Mesenchymal stem cell (in vitro differentiated cells and primary cell): ENCODE data around the gene TESPA1.
"Not testable (repeated sequence)": the region's sequence is repeated elsewhere in the genome, so short reads cannot be mapped to it uniquely, and the experiment has no call there.

Experiments
- DNase-seq: peaks from one replicate; pipeline ENCODE4 v3.0.0-alpha.2; 2013
- H2AFZ ChIP-seq: one replicate; pipeline ENCODE4 v1.6.1; 2013; ENCODE audit warnings: low read depth, mild to moderate bottlenecking, control low read depth, inconsistent platforms, low read length, moderate library complexity
- H2AK5ac ChIP-seq: 2 replicates; pipeline ENCODE4 v1.6.1; 2013; ENCODE audit warnings: low read length, moderate library complexity, mild to moderate bottlenecking, inconsistent platforms; ENCODE audit not compliant: severe bottlenecking
- H2BK120ac ChIP-seq: one replicate; pipeline ENCODE4 v1.6.1; 2013; ENCODE audit warnings: low read depth, mild to moderate bottlenecking, inconsistent platforms, low read length, moderate library complexity
- H2BK12ac ChIP-seq, 2 experiments: one replicate each; pipeline ENCODE4 v1.6.1; 2013; ENCODE audit warnings: inconsistent platforms in 2 of 2, low read length in 2 of 2, mild to moderate bottlenecking in 2 of 2, moderate library complexity in 2 of 2, control low read depth in 1 of 2
- H2BK15ac ChIP-seq: one replicate; pipeline ENCODE4 v1.6.1; 2013; ENCODE audit warnings: mild to moderate bottlenecking, low read depth, inconsistent platforms; ENCODE audit not compliant: poor library complexity, severe bottlenecking
- H2BK5ac ChIP-seq: 2 replicates; pipeline ENCODE4 v1.6.1; 2013; ENCODE audit warnings: low read depth, mild to moderate bottlenecking, low read length, control low read depth, inconsistent platforms; ENCODE audit not compliant: poor library complexity, severe bottlenecking
- H3K14ac ChIP-seq, 2 experiments: one replicate each; pipeline ENCODE4 v1.6.1; 2013; ENCODE audit warnings: inconsistent platforms in 2 of 2, low read length in 2 of 2, control low read depth in 1 of 2, mild to moderate bottlenecking in 1 of 2, moderate library complexity in 1 of 2
- H3K18ac ChIP-seq, 2 experiments: one replicate each; pipeline ENCODE4 v1.6.1; 2013; ENCODE audit warnings: inconsistent platforms in 2 of 2, low read length in 2 of 2, control low read depth in 1 of 2, low read depth in 1 of 2, mild to moderate bottlenecking in 1 of 2
- H3K23ac ChIP-seq, 2 experiments: one replicate each; pipeline ENCODE4 v1.6.1; 2013; ENCODE audit warnings: inconsistent platforms in 2 of 2, low read length in 2 of 2, mild to moderate bottlenecking in 2 of 2, moderate library complexity in 2 of 2, control low read depth in 1 of 2
- H3K27ac ChIP-seq: 2 replicates; pipeline ENCODE4 v1.5.1; 2013; ENCODE audit warnings: mild to moderate bottlenecking, moderate library complexity, low read length, control low read depth, inconsistent platforms; ENCODE audit not compliant: poor library complexity, severe bottlenecking
- H3K27me3 ChIP-seq, 2 experiments: 2 replicates each; pipeline versions ENCODE4 v1.6.1 to v1.7.0; 2013; ENCODE audit warnings: low read length in 2 of 2, mild to moderate bottlenecking in 2 of 2, moderate library complexity in 2 of 2, control low read depth in 1 of 2, inconsistent platforms in 1 of 2; ENCODE audit not compliant: control insufficient read depth in 1 of 2, insufficient read depth in 1 of 2
- H3K36me3 ChIP-seq, 2 experiments: 2 replicates each; pipeline versions ENCODE4 v1.6.1 to v1.7.0; 2013; ENCODE audit warnings: low read length in 2 of 2, control low read depth in 1 of 2, inconsistent platforms in 1 of 2, low read depth in 1 of 2, mild to moderate bottlenecking in 1 of 2; ENCODE audit not compliant: insufficient read depth in 2 of 2, control insufficient read depth in 1 of 2
- H3K4ac ChIP-seq, 2 experiments: one replicate each; pipeline ENCODE4 v1.6.1; 2013; ENCODE audit warnings: inconsistent platforms in 2 of 2, low read length in 2 of 2, mild to moderate bottlenecking in 2 of 2, moderate library complexity in 2 of 2, control low read depth in 1 of 2, low read depth in 1 of 2
- H3K4me1 ChIP-seq: 2 replicates; pipeline ENCODE4 v1.6.1; 2013; ENCODE audit warnings: low read depth, low read length, control low read depth; ENCODE audit not compliant: control insufficient read depth, insufficient read depth
- H3K4me2 ChIP-seq: 2 replicates; pipeline ENCODE4 v1.6.1; 2013; ENCODE audit warnings: low read length, mild to moderate bottlenecking, inconsistent platforms; ENCODE audit not compliant: poor library complexity, severe bottlenecking
- H3K4me3 ChIP-seq, 2 experiments: 2 replicates each; pipeline versions ENCODE4 v1.5.1 to v1.7.0; 2013; ENCODE audit warnings: low read length in 2 of 2, mild to moderate bottlenecking in 2 of 2, control low read depth in 1 of 2, low read depth in 1 of 2; ENCODE audit not compliant: insufficient read depth in 1 of 2
- H3K79me1 ChIP-seq: replicated peaks from 2 replicates; pipeline ENCODE4 v1.6.1; 2013; ENCODE audit warnings: mild to moderate bottlenecking, control low read depth, low read length, inconsistent platforms; ENCODE audit not compliant: poor library complexity, severe bottlenecking
- H3K9ac ChIP-seq: 2 replicates; pipeline ENCODE4 v1.7.0; 2013; ENCODE audit warnings: mild to moderate bottlenecking, low read length, moderate library complexity
- H3K9me3 ChIP-seq: 2 replicates; pipeline ENCODE4 v1.7.0; 2013; ENCODE audit warnings: mild to moderate bottlenecking, low read length; ENCODE audit not compliant: control insufficient read depth
- H4K8ac ChIP-seq: one replicate; pipeline ENCODE4 v1.6.1; 2013; ENCODE audit warnings: inconsistent platforms, mild to moderate bottlenecking, low read length, moderate library complexity
- H4K91ac ChIP-seq: one replicate; pipeline ENCODE4 v1.6.1; 2013; ENCODE audit warnings: mild to moderate bottlenecking, low read length, inconsistent platforms
- WGBS: methylation state at CpG from one replicate; pipeline ENCODE4 v1.1.7; 2013; ENCODE audit warnings: mixed read lengths; 5-methylcytosine and 5-hydroxymethylcytosine counted together

TESPA1 gene

DNA sequence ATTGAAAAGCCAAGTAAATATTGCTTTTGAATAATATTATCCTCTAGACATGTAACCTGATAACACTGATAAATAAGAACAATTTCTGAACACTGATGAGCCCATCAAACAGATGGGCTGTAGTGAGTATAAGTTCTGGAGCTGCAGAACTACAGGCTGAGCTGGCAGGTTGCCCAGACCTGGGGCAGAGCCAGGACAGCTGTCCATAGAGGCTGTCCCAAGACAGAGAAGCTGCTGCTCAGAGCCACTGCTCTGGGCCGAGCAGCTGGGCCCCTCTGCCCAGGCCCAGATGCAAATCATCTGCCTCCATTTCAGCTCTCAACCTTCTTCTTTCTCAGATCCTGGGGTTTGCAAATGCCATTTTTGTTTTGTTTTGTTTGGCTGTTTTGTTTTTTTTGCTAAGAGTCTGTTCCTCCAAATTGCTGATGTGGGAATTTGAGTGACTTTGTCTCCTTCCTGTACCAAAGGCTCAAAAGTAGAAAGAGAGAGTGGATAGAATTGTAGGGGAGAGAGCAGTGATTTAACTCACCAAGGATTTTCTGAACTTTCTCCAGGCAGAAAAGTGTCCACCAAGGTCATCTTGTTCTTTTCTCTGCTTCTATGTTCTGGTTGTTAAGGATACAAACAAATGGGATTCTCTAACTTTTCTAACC is 4.0 kb upstream of the TESPA1 start:
- Histone ChIP-seq H3K23ac (no peak overlapping the region), H2BK5ac (no peak overlapping the region), H2AFZ (no peak overlapping the region), H3K27me3 (peaks cover 4 to 21% of the 10 kb centered on the region in 2 experiments), H4K91ac (no peak overlapping the region), H3K4me1 (peaks cover 2% of the 10 kb centered on the region), H3K18ac (no peak overlapping the region), H3K9ac (no peak overlapping the region), H3K4me2 (no peak overlapping the region), H4K8ac (no peak overlapping the region), H2BK12ac (no peak overlapping the region), H3K4me3 (no peak overlapping the region), H3K14ac (no peak overlapping the region), H3K79me1 (no peaks in the 10 kb centered on the region), H3K9me3 (no peaks in the 10 kb centered on the region), H3K36me3 (no peaks in the 10 kb centered on the region), H2AK5ac (no peak overlapping the region), H3K27ac (no peak overlapping the region), H2BK120ac (no peak overlapping the region), H3K4ac (no peak overlapping the region), H2BK15ac (no peak overlapping the region)
- peak; percentile 9 for DNase-seq
- no CpG with 5 or more reads among the region's 1 CpG for WGBS

GRCh38 chr12:54987611-54988231 is 3.2 kb upstream of the TESPA1 start:
- no peak overlapping the region for H3K4ac ChIP-seq
- H3K79me1 ChIP-seq: no peaks in the 10 kb centered on the region
- H2BK5ac ChIP-seq: no peak overlapping the region
- no peak overlapping the region for H3K9ac ChIP-seq
- H2BK15ac ChIP-seq: no peak overlapping the region
- H2BK12ac ChIP-seq: no peak overlapping the region
- H4K8ac ChIP-seq: no peak overlapping the region
- no peak overlapping the region for H4K91ac ChIP-seq
- no peak overlapping the region for H3K4me3 ChIP-seq
- no peaks in the 10 kb centered on the region for H3K36me3 ChIP-seq
- H3K9me3 ChIP-seq: no peaks in the 10 kb centered on the region
- H3K4me1 ChIP-seq: peaks cover 2% of the 10 kb centered on the region
- H3K27me3 ChIP-seq: peaks cover 4 to 29% of the 10 kb centered on the region in 2 experiments
- H3K4me2 ChIP-seq: no peak overlapping the region
- no peak overlapping the region for H2BK120ac ChIP-seq
- H3K27ac ChIP-seq: no peak overlapping the region
- DNase-seq: no peak
- no peak overlapping the region for H2AK5ac ChIP-seq
- H3K14ac ChIP-seq: no peak overlapping the region
- no peak overlapping the region for H2AFZ ChIP-seq
- no peak overlapping the region for H3K18ac ChIP-seq
- H3K23ac ChIP-seq: no peak overlapping the region
- WGBS: 94% methylated on average over 1 of the region's 4 CpGs

DNA sequence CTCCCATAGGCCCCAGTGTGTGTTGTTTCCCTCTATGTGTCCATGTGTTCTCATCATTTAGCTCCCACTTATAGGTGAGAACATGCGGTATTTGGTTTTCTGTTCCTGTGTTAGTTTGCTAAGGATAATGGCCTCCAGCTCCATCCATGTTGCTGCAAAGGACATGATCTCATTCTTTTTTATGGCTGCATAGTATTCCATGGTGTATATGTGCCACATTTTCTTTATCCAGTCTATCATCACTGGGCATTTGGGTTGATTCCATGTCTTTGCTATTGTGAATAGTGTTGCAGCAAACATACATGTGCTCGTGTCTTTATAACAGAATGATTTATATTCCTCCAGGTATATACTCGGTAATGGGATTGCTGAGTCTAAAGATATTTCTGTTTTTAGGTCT is 2.2 kb upstream of the TESPA1 start:
- DNase-seq, H3K4me1 ChIP-seq, H2BK15ac ChIP-seq, H2BK120ac ChIP-seq, H3K14ac ChIP-seq, H3K4me2 ChIP-seq, H4K91ac ChIP-seq, H2BK12ac ChIP-seq, H3K9ac ChIP-seq, H3K79me1 ChIP-seq, H3K18ac ChIP-seq, H4K8ac ChIP-seq, H3K4ac ChIP-seq, H3K23ac ChIP-seq, H3K27ac ChIP-seq, H3K36me3 ChIP-seq, H2BK5ac ChIP-seq, H3K4me3 ChIP-seq, H3K9me3 ChIP-seq, H2AFZ ChIP-seq, H2AK5ac ChIP-seq: not testable (repeated sequence)
- no CpG with 5 or more reads among the region's 3 CpGs for WGBS
- peaks cover 4 to 34% of the 10 kb centered on the region in 2 experiments for H3K27me3 ChIP-seq

DNA sequence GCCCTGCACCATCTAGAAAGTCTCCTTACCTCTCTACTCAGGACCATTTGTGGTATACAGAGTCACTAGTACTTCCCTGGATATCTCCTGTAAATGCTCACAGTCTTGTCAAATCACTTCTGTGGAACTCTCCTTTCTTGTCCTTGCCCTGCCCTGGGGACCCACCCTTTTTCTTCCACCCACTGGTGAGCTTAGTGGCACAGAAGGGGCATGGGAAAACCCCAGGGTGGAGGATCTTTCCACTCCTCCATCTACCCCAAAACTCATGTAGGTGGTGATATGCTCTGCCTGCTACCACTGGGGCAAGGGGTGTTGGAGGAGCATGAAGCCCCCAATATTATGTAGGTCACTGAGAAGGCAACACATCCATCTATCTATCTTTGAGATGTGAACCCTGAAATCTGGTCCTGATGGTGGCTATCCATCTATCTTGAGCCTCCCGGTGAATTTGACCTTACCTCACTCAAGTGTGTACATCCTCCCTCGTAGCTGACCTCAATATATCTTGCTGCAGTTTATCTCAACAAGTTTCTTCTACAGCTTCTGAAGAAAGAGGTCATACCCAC is 943 bp downstream of the TESPA1 start:
- Histone ChIP-seq H2AK5ac (no peak overlapping the region), H2BK120ac (no peak overlapping the region)
- WGBS: 84% methylated on average over 2 of the region's 2 CpGs

More for the DNA sequence above, 943 bp downstream of the TESPA1 start:
- Histone ChIP-seq H4K8ac (no peak overlapping the region), H3K9me3 (no peaks in the 10 kb centered on the region), H3K18ac (no peak overlapping the region), H3K79me1 (no peaks in the 10 kb centered on the region), H2BK5ac (no peak overlapping the region), H3K4me1 (peaks cover 2% of the 10 kb centered on the region), H2AFZ (no peak overlapping the region), H3K36me3 (no peaks in the 10 kb centered on the region), H4K91ac (no peak overlapping the region), H3K27ac (no peak overlapping the region), H2BK12ac (no peak overlapping the region), H3K4ac (no peak overlapping the region), H3K4me3 (no peak overlapping the region), H3K4me2 (no peak overlapping the region), H2BK15ac (no peak overlapping the region), H3K23ac (no peak overlapping the region), H3K9ac (no peak overlapping the region), H3K14ac (no peak overlapping the region), H3K27me3 (peaks cover 4 to 26% of the 10 kb centered on the region in 2 experiments)
- no peak for DNase-seq
